ENCODE measurements around the gene SF1.
A peak's percentile ranks its signal among the peaks of the same experiment; 100 is the strongest.

Gene SF1

DNA sequence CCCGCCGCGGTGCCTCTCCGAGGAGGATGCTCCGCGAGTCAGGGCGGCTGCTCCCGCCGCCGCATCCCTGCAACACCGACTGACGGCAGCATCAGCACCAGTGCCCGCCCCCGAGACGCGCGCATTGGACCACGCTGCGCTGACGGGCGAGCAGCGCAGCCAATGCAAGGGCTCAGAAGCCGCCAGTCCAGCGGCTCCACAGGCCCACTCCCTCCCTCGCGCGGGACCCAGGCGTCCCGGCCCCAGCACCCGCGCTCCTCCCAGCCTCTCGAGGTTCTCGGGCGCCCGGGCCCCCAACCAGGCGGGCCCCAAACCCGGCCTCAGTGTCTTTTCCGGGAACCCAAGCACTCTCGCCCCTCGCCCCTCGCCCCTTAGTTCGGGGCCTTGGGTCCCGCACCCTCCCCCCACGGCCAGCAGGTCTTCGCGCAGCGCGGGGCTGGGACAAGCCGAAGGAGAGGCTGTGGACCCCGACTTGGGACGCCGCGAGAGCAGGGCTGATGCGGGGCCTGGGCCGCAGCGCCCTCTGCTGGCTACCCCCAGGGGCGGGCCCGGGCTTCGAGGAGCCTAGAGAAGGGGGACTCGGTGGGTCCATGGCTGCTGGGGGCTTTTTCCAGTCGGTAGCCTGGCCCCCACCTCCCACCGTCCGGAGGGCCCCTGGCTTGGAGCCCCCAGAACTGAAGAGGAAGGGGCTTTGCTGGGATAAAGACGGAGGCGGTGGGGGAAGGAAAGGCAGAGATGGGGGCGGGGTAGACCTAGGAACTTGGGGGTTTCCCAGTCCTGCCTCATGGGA is 55.0 kb downstream of the SF1 start, which contains the start of gene NRXN2:
TSS of gene NRXN2 (minus strand) at position 81 of the 790 bp plus-strand sequence. CDS start 9,498 bp downstream, outside the sequence.
- peak; percentile 93 for DNase-seq

DNA sequence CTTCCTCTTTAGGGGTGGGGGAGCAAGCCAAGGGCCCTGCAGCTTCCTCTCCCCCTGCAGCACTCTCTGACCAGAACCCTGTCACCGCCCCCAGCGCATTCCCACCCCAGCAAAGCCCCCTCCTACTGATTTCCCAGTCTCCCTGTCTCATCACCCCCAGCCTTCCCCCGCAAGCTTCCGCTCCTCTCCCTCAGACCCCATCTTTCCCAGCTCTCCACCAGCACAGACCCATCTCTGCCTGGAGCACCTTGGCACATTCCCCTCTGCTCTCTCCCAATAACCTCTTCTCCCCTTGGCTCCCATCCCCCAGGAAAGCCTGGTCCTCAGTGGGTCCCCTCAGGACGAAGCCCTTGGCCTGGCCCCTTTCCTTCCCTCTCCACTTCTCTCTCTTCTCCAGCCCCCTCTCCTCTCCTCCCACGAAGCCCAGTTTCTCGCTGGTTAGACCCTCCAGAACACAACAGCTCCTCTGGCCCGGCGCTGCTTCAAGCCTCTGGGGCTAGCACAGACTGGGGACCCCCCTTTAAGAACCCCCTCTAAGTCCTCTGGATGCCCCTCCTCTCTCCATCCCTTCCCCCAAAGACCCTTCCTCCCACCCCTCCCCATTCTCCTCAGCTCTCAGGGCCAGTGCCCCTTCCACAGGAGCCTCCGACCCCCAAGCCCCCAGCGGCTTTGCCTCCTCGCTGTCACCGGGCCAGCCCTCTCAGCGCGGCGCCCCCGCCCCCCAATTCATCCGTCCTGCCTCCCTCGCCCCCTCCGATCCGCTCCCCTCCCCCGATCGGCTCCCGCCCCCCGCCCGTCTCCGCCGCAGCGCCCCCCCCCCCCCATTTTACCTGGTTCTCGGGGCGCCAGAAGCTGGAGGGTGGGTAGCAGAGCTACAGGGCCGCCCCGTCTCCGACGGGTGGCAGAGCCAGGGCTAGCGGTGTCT is 55.9 kb downstream of the SF1 start:
- DNase-seq = no peak

DNA sequence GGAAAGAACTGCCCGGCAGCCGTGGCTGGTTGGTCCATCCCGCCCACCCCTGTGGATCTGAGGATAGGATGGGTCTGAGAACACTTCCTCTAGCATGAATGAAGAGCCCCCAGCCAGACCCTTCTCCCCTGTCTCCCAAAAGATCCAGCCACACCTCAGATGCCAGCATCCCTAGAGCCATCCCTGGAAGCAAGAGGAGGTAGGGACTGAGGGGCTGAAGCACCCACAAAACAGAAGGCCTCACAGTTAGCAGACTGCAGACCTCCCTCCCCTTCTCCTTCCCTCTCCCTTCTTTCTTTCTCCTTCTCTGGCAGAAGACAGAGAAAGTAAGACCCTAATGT is 57.0 kb downstream of the SF1 start:
- DNase-seq = no peak

DNA sequence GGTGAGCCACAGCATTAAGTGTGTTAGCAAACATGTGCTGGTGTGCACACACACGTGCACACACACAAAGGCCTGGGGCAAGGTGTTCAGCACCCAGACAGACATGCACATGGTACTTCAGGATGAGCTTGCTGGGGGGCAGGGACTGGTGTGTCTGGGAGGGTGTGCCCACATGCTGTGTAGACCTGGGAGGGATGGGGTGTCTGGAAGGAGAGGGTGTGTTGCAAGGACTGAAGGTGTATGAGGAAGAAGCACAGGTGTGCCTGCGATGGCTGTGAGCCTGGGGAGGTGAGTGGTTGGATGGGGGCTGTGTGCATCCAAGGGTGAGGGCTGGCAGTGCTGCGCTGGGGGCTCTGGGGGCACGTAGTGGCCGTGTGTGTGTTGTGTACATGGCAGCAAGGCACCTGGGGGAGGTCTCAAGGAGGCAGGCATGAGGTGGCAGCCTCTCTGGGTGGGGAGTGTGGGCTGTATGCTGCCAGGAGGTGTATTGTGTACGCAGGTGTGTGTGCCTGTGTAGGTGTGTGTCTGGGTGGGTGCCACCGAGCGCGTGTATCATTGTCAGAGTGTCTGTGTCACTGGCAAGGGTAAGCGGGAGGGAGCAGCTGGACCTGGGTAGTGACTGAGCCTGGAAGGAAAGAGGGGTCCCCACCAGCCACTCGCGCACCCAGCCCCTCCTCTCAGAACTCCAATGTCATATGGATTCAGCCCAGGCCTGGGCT is 57.5 kb downstream of the SF1 start:
- no peak for DNase-seq

DNA sequence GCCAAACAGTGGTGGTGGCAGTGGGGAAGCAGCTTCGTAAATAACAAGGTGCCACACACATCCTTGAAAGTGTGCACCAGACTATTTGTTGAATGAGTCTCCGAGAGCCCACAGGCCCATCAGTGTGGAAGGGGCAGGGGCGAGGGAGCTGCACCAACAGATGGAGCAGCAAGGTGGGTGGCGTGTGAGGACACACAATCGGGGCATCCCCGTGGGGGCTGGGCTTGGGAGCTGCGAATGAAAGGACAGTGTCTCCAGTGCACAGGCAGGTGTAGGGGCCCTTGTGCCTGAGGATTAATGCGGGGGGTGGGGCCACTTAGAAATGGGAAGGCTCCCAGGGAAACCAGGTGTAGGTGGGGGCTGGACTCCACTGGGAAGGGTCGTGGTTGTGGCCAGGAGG is 58.2 kb downstream of the SF1 start:
- no peak for DNase-seq

DNA sequence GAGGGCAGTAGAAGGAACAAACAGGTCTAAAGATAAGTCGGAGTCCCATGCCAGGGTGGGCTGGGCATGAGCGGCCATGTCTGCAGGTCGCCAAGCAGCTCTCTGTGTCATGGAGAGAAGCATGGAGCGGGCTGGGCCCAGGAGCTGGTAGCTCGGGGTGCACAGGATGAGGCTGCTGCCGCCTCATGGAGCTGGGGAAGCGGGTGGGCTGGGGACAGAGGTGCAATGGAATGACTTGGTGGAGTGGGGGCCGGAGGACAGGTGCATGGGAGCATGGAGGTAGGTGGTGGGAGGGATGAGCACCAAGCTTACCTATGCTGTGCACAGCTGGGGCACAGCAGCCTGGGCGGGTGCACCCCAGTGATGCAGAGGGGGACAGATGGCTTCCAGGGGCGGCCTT is 58.9 kb downstream of the SF1 start:
- no peak for DNase-seq

DNA sequence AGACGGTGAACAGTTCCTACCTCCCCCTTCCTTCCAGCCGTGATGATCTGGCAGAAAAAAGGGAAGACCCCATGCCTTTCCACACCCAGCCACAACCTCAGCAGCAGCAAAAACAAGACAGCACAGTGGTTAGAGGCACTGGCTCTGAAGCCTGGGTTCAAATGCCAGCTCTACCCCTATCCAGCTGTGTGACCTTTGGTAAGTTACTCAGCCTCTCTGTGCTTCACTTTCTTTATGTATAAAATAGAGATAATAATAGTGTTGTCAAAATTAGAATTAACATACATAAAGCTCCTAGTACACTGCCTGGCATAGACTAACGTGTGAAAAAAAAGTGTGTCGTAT is 59.6 kb downstream of the SF1 start:
- DNase-seq = no peak

DNA sequence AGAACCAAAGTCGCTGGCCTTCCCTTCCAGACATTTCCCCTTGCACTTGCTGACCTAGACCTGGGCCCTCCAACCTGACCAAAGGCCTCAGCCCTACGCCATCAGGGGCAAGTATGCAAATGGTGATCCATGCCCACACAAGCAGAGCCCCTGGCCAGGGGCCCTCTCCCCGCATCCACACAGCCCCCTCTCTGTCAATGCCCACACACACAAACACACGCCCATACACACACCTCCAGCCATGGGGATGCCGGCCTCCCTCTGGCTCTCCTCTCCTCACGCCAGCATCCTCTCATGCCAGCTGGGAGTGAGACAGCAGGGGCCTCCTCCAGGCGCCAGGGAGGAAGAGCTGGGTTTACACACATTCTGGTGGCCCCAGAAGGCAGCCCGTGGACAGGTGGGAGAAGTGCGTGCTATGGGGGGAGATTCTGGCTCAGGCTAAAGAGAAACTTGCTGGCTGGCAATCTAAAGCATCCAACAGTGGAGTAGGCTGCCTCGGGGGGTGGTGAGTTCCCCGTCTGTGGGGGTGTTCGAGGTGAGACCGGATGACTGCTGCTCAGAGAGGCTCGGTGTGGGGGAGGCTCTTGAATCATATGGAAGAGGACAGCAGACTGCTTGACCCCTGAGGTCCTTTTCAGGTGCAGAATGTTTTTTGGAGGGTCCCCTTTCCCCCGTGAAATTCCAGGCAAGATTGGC is 60.1 kb downstream of the SF1 start:
- DNase-seq = no peak

DNA sequence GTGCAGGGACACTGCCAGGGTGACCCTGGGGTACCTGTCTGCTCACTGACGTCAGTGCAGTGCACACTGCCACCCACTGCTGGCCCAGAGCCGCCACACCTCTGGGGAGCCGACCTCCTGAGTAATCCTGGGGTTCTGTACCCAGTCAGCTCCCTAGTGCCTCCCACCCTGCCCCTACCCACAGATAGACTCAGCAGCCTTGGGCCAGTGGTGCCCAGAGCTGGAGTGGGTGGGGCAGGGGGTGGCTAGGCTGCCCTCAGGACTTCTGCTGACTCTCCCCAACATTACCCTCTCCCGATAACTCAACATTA is 61.1 kb downstream of the SF1 start:
- no peak for DNase-seq

DNA sequence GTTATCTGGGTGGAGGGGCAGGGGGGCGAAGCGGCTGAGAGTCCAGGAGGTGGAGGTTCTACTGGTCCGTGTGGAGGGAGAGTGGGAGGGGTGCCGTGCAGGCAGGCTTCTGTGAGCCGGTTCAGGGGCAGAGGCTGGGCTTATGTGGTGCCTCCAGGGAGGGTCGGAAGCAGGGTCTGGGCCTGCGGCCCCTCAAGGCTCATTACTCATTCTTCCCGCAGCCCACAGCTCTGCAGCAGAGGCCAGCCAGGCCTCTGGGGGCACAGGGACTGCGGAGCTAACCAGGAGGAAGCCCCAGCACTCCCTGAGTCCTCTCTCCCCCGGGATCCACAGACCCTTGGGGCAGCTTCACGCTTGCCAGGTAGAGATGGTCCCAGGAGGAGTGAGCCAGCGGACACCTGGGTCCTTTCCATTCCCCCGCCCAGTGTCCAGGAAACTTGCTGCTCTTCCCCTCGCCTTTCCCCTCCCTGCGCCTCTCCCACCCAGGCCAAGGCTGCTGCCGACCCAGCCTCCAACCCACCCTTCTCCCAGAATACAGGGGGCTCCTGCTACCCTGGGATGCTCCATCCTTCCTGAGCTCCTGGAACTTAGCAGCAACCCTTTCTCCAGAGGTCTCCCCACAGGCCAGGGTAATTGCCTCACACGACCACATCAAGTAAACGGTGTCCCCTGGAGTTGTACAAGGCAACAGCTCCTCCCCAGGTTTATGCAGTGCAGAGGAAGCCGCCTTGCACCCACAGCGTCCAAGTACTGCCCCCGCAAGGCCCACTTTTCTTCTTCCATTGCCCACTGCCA is 61.7 kb downstream of the SF1 start:
- no peak for DNase-seq

DNA sequence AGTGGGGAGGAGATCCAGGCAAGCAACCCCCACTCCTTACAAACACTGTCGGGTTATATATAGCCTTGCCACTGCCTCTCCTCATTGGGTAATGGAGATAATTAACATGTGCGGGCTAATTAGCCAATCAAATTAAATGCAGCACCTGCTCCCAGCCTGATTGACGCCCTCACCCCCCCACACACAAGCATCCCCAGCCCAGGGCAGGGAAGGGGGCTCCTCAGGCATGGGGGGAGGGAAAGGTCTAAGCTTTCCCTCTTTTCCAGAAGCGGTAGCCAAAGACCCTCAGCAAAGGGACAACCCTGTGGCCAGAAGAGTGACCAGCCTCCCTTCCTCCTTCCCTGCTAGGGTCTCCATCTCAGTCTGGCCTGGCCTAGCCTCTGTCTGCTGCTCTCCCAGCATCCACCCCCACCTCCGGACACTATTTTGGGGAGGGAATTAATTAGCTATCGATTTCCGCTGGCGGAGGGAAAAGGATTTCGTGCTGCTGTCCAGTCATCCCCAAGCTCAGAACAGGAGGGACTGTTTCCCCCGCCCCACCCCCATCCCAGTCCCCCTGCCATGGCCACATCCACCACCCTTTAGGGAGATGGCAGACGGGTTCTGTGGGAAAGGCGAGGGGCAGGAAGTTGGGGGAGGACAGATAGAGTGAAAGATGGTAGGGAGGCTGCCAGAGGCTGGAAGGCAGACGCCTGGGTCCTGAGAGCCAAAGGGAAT is 62.4 kb downstream of the SF1 start:
- DNase-seq = no peak

DNA sequence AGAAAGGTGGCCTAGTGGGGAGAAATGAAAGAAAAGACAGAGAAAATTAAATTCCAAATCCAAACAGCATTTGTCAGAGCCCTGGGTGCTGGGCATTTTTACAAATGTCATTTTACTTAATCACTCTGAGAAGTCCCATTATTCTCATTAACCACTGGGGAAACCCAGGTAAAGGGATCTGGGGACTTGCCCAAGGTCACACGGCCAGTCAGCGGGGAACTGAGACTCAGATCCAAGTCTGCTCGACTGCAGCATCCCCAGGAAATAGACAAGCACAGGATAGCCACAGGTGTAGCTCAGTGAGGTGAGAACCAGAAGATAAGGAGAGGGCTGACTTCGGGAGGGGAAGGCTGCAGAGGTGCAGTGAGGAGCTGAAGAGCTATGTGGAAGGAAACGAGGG is 63.2 kb downstream of the SF1 start:
- DNase-seq = no peak

DNA sequence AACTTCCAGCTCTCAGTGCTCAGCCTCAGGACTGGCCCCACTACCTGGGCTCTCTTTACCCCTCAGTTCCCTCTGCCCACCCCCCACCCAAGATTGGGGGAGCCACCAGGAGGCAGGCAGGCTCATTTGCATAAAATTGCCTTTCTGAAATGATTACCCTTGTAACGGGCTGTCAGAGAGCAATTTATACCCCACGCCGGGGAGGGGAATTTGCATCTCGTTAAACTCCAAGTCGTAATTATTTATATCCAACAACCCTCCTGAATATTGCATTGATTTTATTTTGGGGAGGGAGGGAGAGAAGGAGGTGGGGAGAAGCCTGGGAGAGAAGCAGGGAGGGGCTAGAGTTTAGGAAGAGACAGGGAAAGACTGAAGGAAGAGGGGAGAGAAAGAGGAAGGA is 63.7 kb downstream of the SF1 start:
- no peak for DNase-seq

Data from RPMI8226 (cell line).